Lung (tissue), 16 donors: ENCODE data around the gene MPP2. TPM values are rescaled to one million over a fixed set of nuclear protein-coding genes. Genes with fewer than 3 reads are reported as not detected.

Experiments
- ATAC-seq: fragments of 200-7000 bp; cut with Tn5 transposase; one replicate; pipeline ENCODE4 v1.9.1; 2020; ENCODE audit warnings: moderate number of reproducible peaks; ENCODE audit not compliant: insufficient read depth, low FRiP score
- DNase-seq, 3 donors: peaks; one replicate each; pipeline ENCODE4 v3.0.0-alpha.2; 2013 to 2017
- H3K27ac ChIP-seq, 2 donors: one replicate each; pipeline ENCODE4 v1.5.1; 2013; ENCODE audit warnings: mild to moderate bottlenecking in 2 of 2, moderate library complexity in 2 of 2, control low read depth in 1 of 2, inconsistent platforms in 1 of 2, low read depth in 1 of 2, low read length in 1 of 2
- H3K27me3 ChIP-seq, 3 donors: one replicate each; pipeline ENCODE4 v1.5.1; 2013; ENCODE audit warnings: low read length in 2 of 3; ENCODE audit not compliant: control insufficient read depth in 3 of 3, insufficient read depth in 3 of 3
- H3K36me3 ChIP-seq, 4 donors: one replicate each; pipeline ENCODE4 v1.5.1; 2013; ENCODE audit warnings: low read length in 4 of 4, mild to moderate bottlenecking in 1 of 4, moderate library complexity in 1 of 4; ENCODE audit not compliant: control insufficient read depth in 4 of 4, insufficient read depth in 4 of 4
- H3K4me1 ChIP-seq, 5 donors: one replicate each; pipeline ENCODE4 v1.5.1; 2013; ENCODE audit warnings: low read length in 5 of 5, mild to moderate bottlenecking in 2 of 5, moderate library complexity in 1 of 5; ENCODE audit not compliant: control insufficient read depth in 5 of 5, insufficient read depth in 5 of 5
- H3K4me3 ChIP-seq: one replicate; pipeline ENCODE4 v1.5.1; 2013; ENCODE audit warnings: mild to moderate bottlenecking, control low read depth, moderate library complexity
- H3K9ac ChIP-seq, 2 donors: one replicate each; pipeline ENCODE4 v1.5.1; 2013; ENCODE audit warnings: low read length in 2 of 2, control low read depth in 1 of 2; ENCODE audit not compliant: insufficient read depth in 1 of 2
- H3K9me3 ChIP-seq, 4 donors: one replicate each; pipeline ENCODE4 v1.5.1; 2013; ENCODE audit warnings: low read length in 3 of 4, mild to moderate bottlenecking in 1 of 4, moderate library complexity in 1 of 4; ENCODE audit not compliant: control insufficient read depth in 4 of 4, insufficient read depth in 3 of 4
- CTCF ChIP-seq: IDR thresholded peaks from 2 replicates; pipeline ENCODE4 v1.5.1; 2012; ENCODE audit warnings: mild to moderate bottlenecking; ENCODE audit errors: control extremely low read depth, extremely low read depth
- WGBS, 2 donors: extraction: QIAGEN DNeasy Blood & Tissue Kit; methylation state at CpG; one replicate each; pipeline ENCODE4 v1.1.7; 2013; 5-methylcytosine and 5-hydroxymethylcytosine counted together
- long read RNA-seq, 5 donors: transcript quantifications; one replicate each; lab custom pipeline, GENCODE V29; 2026
- polyA plus RNA-seq, 2 donors: library from polyadenylated mRNA; stranded (reverse); fragments of 200-250 nt; gene quantifications; one replicate each; pipeline ENCODE4 v1.2.1, GENCODE V29; 2013
- total RNA-seq, 2 donors: library from RNA; depleted of rRNA in 1 of 2; stranded (reverse); fragments of >200 nt in 1 of 2; gene quantifications; one replicate each; pipeline ENCODE4 v1.2.1, GENCODE V29; 2014 to 2021
- donor health status: control.
- donor health status: control.
- donor health status: Bipolar disorder and iron deficiency.
- donor health status: healthy.
- donor health status: DM: yes; HTN: yes; CAD: no.

MPP2 gene, protein sequence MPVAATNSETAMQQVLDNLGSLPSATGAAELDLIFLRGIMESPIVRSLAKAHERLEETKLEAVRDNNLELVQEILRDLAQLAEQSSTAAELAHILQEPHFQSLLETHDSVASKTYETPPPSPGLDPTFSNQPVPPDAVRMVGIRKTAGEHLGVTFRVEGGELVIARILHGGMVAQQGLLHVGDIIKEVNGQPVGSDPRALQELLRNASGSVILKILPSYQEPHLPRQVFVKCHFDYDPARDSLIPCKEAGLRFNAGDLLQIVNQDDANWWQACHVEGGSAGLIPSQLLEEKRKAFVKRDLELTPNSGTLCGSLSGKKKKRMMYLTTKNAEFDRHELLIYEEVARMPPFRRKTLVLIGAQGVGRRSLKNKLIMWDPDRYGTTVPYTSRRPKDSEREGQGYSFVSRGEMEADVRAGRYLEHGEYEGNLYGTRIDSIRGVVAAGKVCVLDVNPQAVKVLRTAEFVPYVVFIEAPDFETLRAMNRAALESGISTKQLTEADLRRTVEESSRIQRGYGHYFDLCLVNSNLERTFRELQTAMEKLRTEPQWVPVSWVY
- total RNA-seq (1 to 10 TPM; 1.1 to 1.3 TPM), polyA plus RNA-seq (under 1 TPM; 0.24 to 0.25 TPM)
- long read RNA-seq, donor 1, full-length matches to known transcripts: 1 of 1 reads
- long read RNA-seq, donor 1, partial matches to known transcripts: 0 of 1 reads
- long read RNA-seq, donor 1, other reads (novel, unspliced or antisense): 0 of 1 reads
- long read RNA-seq, donor 2: 0 reads
- long read RNA-seq, donor 3, full-length matches to known transcripts: 1 of 1 reads
- long read RNA-seq, donor 3, partial matches to known transcripts: 0 of 1 reads
- long read RNA-seq, donor 3, other reads (novel, unspliced or antisense): 0 of 1 reads
- long read RNA-seq, donor 4, full-length matches to known transcripts: 1 of 1 reads
- long read RNA-seq, donor 4, partial matches to known transcripts: 0 of 1 reads
- long read RNA-seq, donor 4, other reads (novel, unspliced or antisense): 0 of 1 reads
- long read RNA-seq, donor 5, full-length matches to known transcripts: 2 of 2 reads
- long read RNA-seq, donor 5, partial matches to known transcripts: 0 of 2 reads
- long read RNA-seq, donor 5, other reads (novel, unspliced or antisense): 0 of 2 reads

- Histone ChIP-seq H3K9me3 (no peaks in the 10 kb centered on the region), H3K9ac (peak within 1 kb of the TSS in 1 of 2 donors; percentile 32), H3K4me3 (peak within 1 kb of the TSS; percentile 22), H3K27me3 (peaks cover 0 to 12% (median 6%) of the 10 kb centered on the region in 3 donors), H3K36me3 (no peaks in the 10 kb centered on the region), H3K27ac (peak within 1 kb of the TSS; percentile 15 to 55), H3K4me1 (peaks cover 0 to 21% (median 16%) of the 10 kb centered on the region in 5 donors)
- no peak for TF ChIP-seq CTCF
- ATAC-seq: peak; percentile 23
- DNase-seq: peak; percentile 88 to 92 (median 88)
- 1% methylated on average over 35 to 36 of the region's 36 CpGs for WGBS, 2 donors
Observed at GRCh38 chr17:43907425-43907981, at the start of gene MPP2. TSS of gene MPP2 (minus strand) at chr17:43907536. CDS start at chr17:43904460, 3,076 bp downstream.

- H3K9me3 ChIP-seq: peaks cover 0 to 4% (median 0%) of the 10 kb centered on the region in 4 donors
- H3K4me3 ChIP-seq: no peak overlapping the region
- no peak for TF ChIP-seq CTCF
- H3K27ac ChIP-seq: no peak overlapping the region
- WGBS, 2 donors: 90 to 91% methylated on average over 7 to 8 of the region's 8 CpGs
- no peaks in the 10 kb centered on the region for H3K36me3 ChIP-seq
- H3K27me3 ChIP-seq: peaks cover 0 to 33% (median 25%) of the 10 kb centered on the region in 3 donors
- peaks cover 0 to 8% (median 5%) of the 10 kb centered on the region in 5 donors for H3K4me1 ChIP-seq
- no peak for DNase-seq
- ATAC-seq: no peak
- no peak overlapping the region for H3K9ac ChIP-seq
Observed at GRCh38 chr17:43956222-43956621, 48.9 kb upstream of the MPP2 start.

GRCh38 chr17:43953746-43954145 is 46.4 kb upstream of the MPP2 start, which contains the start of gene PYY:
TSS of gene PYY (minus strand) at chr17:43953940. CDS start at chr17:43953483, 457 bp downstream.
- no peak for ATAC-seq
- Histone ChIP-seq H3K4me3 (no peak within 1 kb of the TSS), H3K36me3 (no peaks in the 10 kb centered on the region), H3K9me3 (peaks cover 0 to 4% (median 0%) of the 10 kb centered on the region in 4 donors), H3K27me3 (peaks cover 0 to 43% (median 33%) of the 10 kb centered on the region in 3 donors), H3K9ac (no peak within 1 kb of the TSS), H3K27ac (no peak within 1 kb of the TSS), H3K4me1 (peaks cover 0 to 8% (median 5%) of the 10 kb centered on the region in 5 donors)
- TF ChIP-seq CTCF: no peak
- WGBS, 2 donors: 54 to 60% methylated on average over 11 of the region's 11 CpGs
- no peak for DNase-seq
